ENCODE measurements around the gene IRX4. TPM values are rescaled to one million over a fixed set of nuclear protein-coding genes. Genes with fewer than 3 reads are reported as not detected.

The IRX4 gene
- total RNA-seq, 1 donor from 2014 or later = 18.6 TPM

DNA sequence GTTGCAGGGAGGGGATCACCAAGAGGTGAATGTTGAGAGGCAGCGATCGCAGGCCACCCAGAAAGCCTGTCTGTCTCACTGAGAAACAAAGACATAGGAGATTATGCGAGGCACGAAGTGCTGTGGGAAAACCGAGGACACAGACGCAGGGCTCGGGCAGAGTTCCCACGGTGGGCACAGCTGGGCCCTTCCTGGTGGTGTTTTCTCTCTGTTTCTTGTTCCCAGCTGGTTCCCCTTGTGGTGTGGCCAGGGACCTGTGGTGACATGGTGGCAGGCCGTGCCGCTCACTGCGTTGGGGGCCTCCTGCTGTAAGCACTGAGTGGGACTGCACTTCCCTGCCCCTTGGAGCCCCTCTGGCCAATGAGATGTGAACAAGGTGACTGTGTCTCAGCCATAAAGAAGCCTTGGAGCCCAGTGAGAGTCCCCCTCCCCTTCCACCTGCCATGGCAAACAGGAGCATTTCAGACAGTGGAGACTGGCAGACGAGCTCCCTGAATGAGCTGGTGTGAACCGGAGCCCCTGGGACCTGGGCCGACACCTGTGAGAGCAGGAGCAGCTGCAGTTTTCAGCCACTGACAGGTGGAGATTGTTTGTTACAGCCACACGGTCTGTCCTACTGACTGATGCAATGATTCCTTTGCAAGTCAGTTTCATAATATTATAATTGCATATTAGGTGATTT lies 13.2 kb upstream of the IRX4 start:
- TF ChIP-seq, protein P1, sequence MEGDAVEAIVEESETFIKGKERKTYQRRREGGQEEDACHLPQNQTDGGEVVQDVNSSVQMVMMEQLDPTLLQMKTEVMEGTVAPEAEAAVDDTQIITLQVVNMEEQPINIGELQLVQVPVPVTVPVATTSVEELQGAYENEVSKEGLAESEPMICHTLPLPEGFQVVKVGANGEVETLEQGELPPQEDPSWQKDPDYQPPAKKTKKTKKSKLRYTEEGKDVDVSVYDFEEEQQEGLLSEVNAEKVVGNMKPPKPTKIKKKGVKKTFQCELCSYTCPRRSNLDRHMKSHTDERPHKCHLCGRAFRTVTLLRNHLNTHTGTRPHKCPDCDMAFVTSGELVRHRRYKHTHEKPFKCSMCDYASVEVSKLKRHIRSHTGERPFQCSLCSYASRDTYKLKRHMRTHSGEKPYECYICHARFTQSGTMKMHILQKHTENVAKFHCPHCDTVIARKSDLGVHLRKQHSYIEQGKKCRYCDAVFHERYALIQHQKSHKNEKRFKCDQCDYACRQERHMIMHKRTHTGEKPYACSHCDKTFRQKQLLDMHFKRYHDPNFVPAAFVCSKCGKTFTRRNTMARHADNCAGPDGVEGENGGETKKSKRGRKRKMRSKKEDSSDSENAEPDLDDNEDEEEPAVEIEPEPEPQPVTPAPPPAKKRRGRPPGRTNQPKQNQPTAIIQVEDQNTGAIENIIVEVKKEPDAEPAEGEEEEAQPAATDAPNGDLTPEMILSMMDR (IDR thresholded peaks at IDR 0.05; ENCODE audit: borderline replicate concordance) = no peak
- peaks cover 58% of the 10 kb centered on the region for H3K27me3 ChIP-seq (ENCODE audit: low read depth)
- intact Hi-C loops (cut with micrococcal nuclease) = no loop called here
- H3K27ac ChIP-seq (replicated peaks) = no peak overlapping the region
- DNase-seq = no peak
- H3K9me3 ChIP-seq (replicated peaks) = no peaks in the 10 kb centered on the region
- no peaks in the 10 kb centered on the region for H3K36me3 ChIP-seq
- H3K4me3 ChIP-seq = no peak overlapping the region
- no peaks in the 10 kb centered on the region for H3K4me1 ChIP-seq

GRCh38 chr5:1894243-1894642 lies 11.5 kb upstream of the IRX4 start:
- no peak overlapping the region for H3K27ac ChIP-seq (replicated peaks)
- no peaks in the 10 kb centered on the region for H3K9me3 ChIP-seq (replicated peaks)
- H3K4me1 ChIP-seq = no peaks in the 10 kb centered on the region
- TF ChIP-seq, protein P1 (IDR thresholded peaks at IDR 0.05; ENCODE audit: borderline replicate concordance) = no peak
- intact Hi-C loops (cut with micrococcal nuclease) = no loop called here
- DNase-seq = no peak
- no peaks in the 10 kb centered on the region for H3K36me3 ChIP-seq
- H3K27me3 ChIP-seq (ENCODE audit: low read depth) = peaks cover 72% of the 10 kb centered on the region
- H3K4me3 ChIP-seq = no peak overlapping the region

GRCh38 chr5:1893754-1894153 lies 11.0 kb upstream of the IRX4 start:
- TF ChIP-seq, protein P1 (IDR thresholded peaks at IDR 0.05; ENCODE audit: borderline replicate concordance) = no peak
- Histone ChIP-seq H3K27ac (replicated peaks) (no peak overlapping the region), H3K27me3 (ENCODE audit: low read depth) (peaks cover 74% of the 10 kb centered on the region), H3K36me3 (no peaks in the 10 kb centered on the region), H3K9me3 (replicated peaks) (no peaks in the 10 kb centered on the region), H3K4me1 (no peaks in the 10 kb centered on the region), H3K4me3 (no peak overlapping the region)
- intact Hi-C loops (cut with micrococcal nuclease) = no loop called here
- no peak for DNase-seq

DNA sequence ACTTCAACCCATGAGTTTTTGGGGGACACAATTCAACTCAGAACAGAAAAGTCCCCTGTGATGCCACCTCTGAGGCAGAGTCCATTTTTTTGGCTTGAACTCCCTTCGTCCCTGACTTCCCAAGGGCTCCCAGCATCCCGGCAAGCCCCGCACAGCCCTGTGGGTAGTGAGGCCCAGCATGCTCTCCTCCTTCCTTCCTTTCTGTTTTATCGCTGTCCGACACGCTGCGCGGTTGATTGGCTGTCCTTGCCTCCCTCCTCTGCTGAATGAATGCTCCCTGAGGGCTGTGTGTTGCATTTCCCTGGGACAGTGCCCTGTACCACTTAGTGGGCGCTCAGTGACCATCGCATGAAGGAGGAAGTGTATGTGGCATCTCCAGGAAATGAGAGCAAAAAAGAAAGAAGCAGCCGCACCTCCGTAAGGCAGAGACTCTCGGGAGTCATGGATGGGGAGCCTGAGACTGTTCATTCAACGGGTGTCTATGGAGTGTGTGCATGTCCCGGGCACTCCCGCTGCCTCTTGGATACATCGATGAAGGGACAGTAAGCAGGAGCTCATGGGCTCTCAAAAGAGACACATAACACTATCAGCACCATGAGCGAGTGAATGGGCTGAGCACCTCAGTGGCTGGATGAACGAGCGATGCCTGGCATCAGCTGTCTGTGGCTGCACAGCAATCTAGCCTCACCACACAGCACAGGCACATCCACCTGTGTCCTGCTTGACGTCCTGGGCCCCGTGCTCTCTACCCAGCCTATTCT lies 10.1 kb upstream of the IRX4 start:
- Histone ChIP-seq H3K4me3 (no peak overlapping the region), H3K27me3 (ENCODE audit: low read depth) (peaks cover 74% of the 10 kb centered on the region), H3K27ac (replicated peaks) (no peak overlapping the region), H3K9me3 (replicated peaks) (no peaks in the 10 kb centered on the region), H3K4me1 (no peaks in the 10 kb centered on the region), H3K36me3 (no peaks in the 10 kb centered on the region)
- intact Hi-C loops (cut with micrococcal nuclease) = no loop called here
- no peak for DNase-seq
- TF ChIP-seq, protein P1 (IDR thresholded peaks at IDR 0.05; ENCODE audit: borderline replicate concordance) = no peak

DNA sequence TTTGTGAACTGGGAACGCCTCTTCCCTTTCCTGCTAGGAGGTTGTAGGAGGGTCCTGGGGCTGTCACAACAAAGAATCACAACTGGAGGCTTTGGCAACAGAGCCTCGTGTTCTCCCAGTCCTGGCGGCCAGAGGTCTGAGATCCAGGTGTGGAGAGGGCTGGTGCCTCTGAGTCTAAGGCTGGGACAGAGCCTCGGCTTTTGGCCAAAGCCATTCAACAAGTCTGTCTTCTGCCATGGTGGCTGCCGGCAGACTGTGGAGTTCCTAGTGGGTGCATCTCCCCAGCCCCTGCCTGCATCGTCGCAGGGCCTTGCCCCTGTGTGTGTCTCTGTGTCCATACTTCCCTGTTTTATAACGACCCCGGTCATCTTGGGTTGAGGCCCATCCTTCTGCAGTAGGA lies 9.5 kb upstream of the IRX4 start:
- no peak for DNase-seq
- peaks cover 4% of the 10 kb centered on the region for H3K4me1 ChIP-seq
- H3K9me3 ChIP-seq (replicated peaks) = no peaks in the 10 kb centered on the region
- H3K4me3 ChIP-seq = no peak overlapping the region
- peaks cover 74% of the 10 kb centered on the region for H3K27me3 ChIP-seq (ENCODE audit: low read depth)
- intact Hi-C loops (cut with micrococcal nuclease) = no loop called here
- no peaks in the 10 kb centered on the region for H3K36me3 ChIP-seq
- H3K27ac ChIP-seq (replicated peaks) = no peak overlapping the region
- TF ChIP-seq, protein P1 (IDR thresholded peaks at IDR 0.05; ENCODE audit: borderline replicate concordance) = no peak
